Adrenal gland (tissue), 12 donors: ENCODE results near the gene CD1C. TPM values are rescaled to one million over a fixed set of nuclear protein-coding genes. Genes with fewer than 3 reads are reported as not detected.
A peak's percentile ranks its signal among the peaks of the same experiment; 100 is the strongest.
"Not testable (repeated sequence)": the region's sequence is repeated elsewhere in the genome, so short reads cannot be mapped to it uniquely, and the experiment has no call there.

Experiments
- DNase-seq, 7 donors: peaks; one replicate each; pipeline ENCODE4 v3.0.0-alpha.2; 2019 to 2020
- H3K27ac ChIP-seq, 5 donors: fragments of 200-600 bp; sonication (generic) in 4 of 5; 1 replicate in 3 of 5; 2 replicates in 2 of 5; pipeline versions ENCODE4 v1.5.1 to v1.8.0; 2016 to 2020; ENCODE audit warnings: mild to moderate bottlenecking in 1 of 5
- H3K27me3 ChIP-seq: fragments of 200-600 bp; 2 replicates; pipeline ENCODE4 v1.8.0; 2021
- H3K36me3 ChIP-seq, 2 donors: fragments of 200-600 bp; replicated peaks in 1 of 2; 1 replicate in 1 of 2; 2 replicates in 1 of 2; pipeline versions ENCODE4 v1.5.1 to v1.8.0; 2018 to 2022
- H3K4me1 ChIP-seq, 2 donors: fragments of 200-600 bp; replicated peaks in 1 of 2; 1 replicate in 1 of 2; 2 replicates in 1 of 2; pipeline versions ENCODE4 v1.5.1 to v1.8.0; 2018 to 2021
- H3K4me3 ChIP-seq, 4 donors: fragments of 200-600 bp; sonication (generic) in 3 of 4; one replicate each; pipeline ENCODE4 v1.5.1; 2016 to 2018
- H3K9me3 ChIP-seq, 3 donors: fragments of 200-600 bp; sonication (generic) in 1 of 3; replicated peaks in 1 of 3; 1 replicate in 2 of 3; 2 replicates in 1 of 3; pipeline versions ENCODE4 v1.5.1 to v1.8.0; 2016 to 2021
- CTCF ChIP-seq, 6 experiments: fragments of 450-650 bp in 4 of 6; fragments of 200-600 bp in 2 of 6; sonication (generic) in 1 of 6; IDR thresholded peaks; 1 replicate in 5 of 6; 2 replicates in 1 of 6; pipeline versions ENCODE4 v1.5.1 to v1.8.0; 2016 to 2021; ENCODE audit warnings: antibody characterized with exemption in 6 of 6, mild to moderate bottlenecking in 2 of 6, moderate library complexity in 1 of 6
- POLR2A ChIP-seq, 2 donors: fragments of 450-650 bp; IDR thresholded peaks; one replicate each; pipeline ENCODE4 v1.6.1; 2017; ENCODE audit warnings: antibody characterized with exemption in 2 of 2, mild to moderate bottlenecking in 2 of 2, moderate library complexity in 1 of 2
- WGBS, 4 donors: extraction: QIAGEN DNeasy Blood & Tissue Kit in 2 of 4; methylation state at CpG; one replicate each; pipeline versions ENCODE4 v1.1.5 to v1.1.7; 2013 to 2017; 5-methylcytosine and 5-hydroxymethylcytosine counted together
- intact Hi-C, 2 donors: fragments of 100-400 bp; cut with DNase I; formaldehyde crosslinking; loops; one replicate each; pipeline versions ENCODE4 v1.14.1 to v1.15.0; 2022 to 2023
- polyA plus RNA-seq, 3 donors: library from polyadenylated mRNA; stranded (reverse); fragments of 200-250 nt in 2 of 3; fragments of 350-450 nt in 1 of 3; fragmentation: Illumina TruSeq in 1 of 3; extraction: RNeasy Lipid Tissue Mini Kit (QIAGEN cat#74804) in 1 of 3; gene quantifications; one replicate each; pipeline ENCODE4 v1.2.3, GENCODE V29; 2013 to 2014
- total RNA-seq, 9 donors: library from RNA; depleted of rRNA in 4 of 9; stranded (reverse); fragments of >200 nt in 4 of 9; fragments of 120-200 nt in 1 of 9; fragmentation: NEBNext Ultra II Directional in 1 of 9; extraction: Animal tissue kit (Norgen Biotek cat#: 25700) in 1 of 9; gene quantifications; one replicate each; pipeline versions ENCODE4 v1.1.0 to v1.2.4, GENCODE V29; 2013 to 2023
- donor health status: healthy with polysubstance abuse.
- donor health status: Bipolar disorder and iron deficiency.
- donor health status: DM: yes; HTN: yes; CAD: no.
- donor health status: DM: no; HTN: no; CAD: no.
- donor health status: DM: no; HTN: no; CAD: no.
- donor health status: DM: yes; HTN: yes; CAD: no.

The CD1C gene
- total and polyA plus RNA-seq, 12 donors: 0.11 to 0.94 (median 0.27) TPM; not detected in 9

GRCh38 chr1:158272681-158273080, 17.0 kb upstream of the CD1C start:
- Histone ChIP-seq H3K27ac (no peak overlapping the region), H3K9me3 (no peaks in the 10 kb centered on the region), H3K4me3 (no peak overlapping the region), H3K27me3 (no peaks in the 10 kb centered on the region), H3K36me3 (no peaks in the 10 kb centered on the region), H3K4me1 (no peaks in the 10 kb centered on the region)
- TF ChIP-seq POLR2A (IDR thresholded peaks at IDR 0.05): no peak
- no peak for TF ChIP-seq CTCF (IDR thresholded peaks at IDR 0.05)
- DNase-seq: no peak
- intact Hi-C loops: no loop called here

- H3K36me3 ChIP-seq: no peaks in the 10 kb centered on the region
- no peaks in the 10 kb centered on the region for H3K4me1 ChIP-seq
- H3K4me3 ChIP-seq: no peak overlapping the region
- intact Hi-C loops: no loop called here
- TF ChIP-seq POLR2A (IDR thresholded peaks at IDR 0.05): no peak
- no peak for TF ChIP-seq CTCF (IDR thresholded peaks at IDR 0.05)
- H3K27ac ChIP-seq: no peak overlapping the region
- no peaks in the 10 kb centered on the region for H3K27me3 ChIP-seq
- WGBS, 4 donors: 69 to 84% (median 74%) methylated on average over 5 of the region's 5 CpGs
- no peaks in the 10 kb centered on the region for H3K9me3 ChIP-seq
- no peak for DNase-seq
These were observed 14.9 kb upstream of the CD1C start for GRCh38 chr1:158274797-158275196.

- 70 to 80% (median 75%) methylated on average over 1 to 2 of the region's 2 CpGs for WGBS, 4 donors
- H3K27ac ChIP-seq, H3K27me3 ChIP-seq, H3K9me3 ChIP-seq, H3K4me3 ChIP-seq, DNase-seq, H3K36me3 ChIP-seq, intact Hi-C loops, H3K4me1 ChIP-seq: not testable (repeated sequence)
These were observed 7.3 kb upstream of the CD1C start for GRCh38 chr1:158282421-158282820.

- Histone ChIP-seq H3K9me3 (no peaks in the 10 kb centered on the region), H3K27ac (no peak overlapping the region), H3K4me3 (no peak overlapping the region), H3K27me3 (no peaks in the 10 kb centered on the region), H3K4me1 (no peaks in the 10 kb centered on the region), H3K36me3 (no peaks in the 10 kb centered on the region)
- intact Hi-C loops: no loop called here
- WGBS, 4 donors: 41 to 50% (median 42%) methylated on average over 2 of the region's 2 CpGs
- no peak for DNase-seq
- TF ChIP-seq CTCF (IDR thresholded peaks at IDR 0.05) (no peak), POLR2A (IDR thresholded peaks at IDR 0.05) (no peak)
These were observed 5.8 kb upstream of the CD1C start for GRCh38 chr1:158283965-158284364.

- no peaks in the 10 kb centered on the region for H3K36me3 ChIP-seq
- H3K4me3 ChIP-seq: no peak overlapping the region
- 40 to 49% (median 46%) methylated on average over 7 of the region's 7 CpGs for WGBS, 4 donors
- H3K27me3 ChIP-seq: no peaks in the 10 kb centered on the region
- peak; percentile 24 to 72 (median 53) for DNase-seq
- TF ChIP-seq POLR2A (IDR thresholded peaks at IDR 0.05) (no peak), CTCF (IDR thresholded peaks at IDR 0.05) (no peak)
- no peaks in the 10 kb centered on the region for H3K4me1 ChIP-seq
- intact Hi-C loops: no loop called here
- no peaks in the 10 kb centered on the region for H3K9me3 ChIP-seq
- peak overlapping the region in 1 of 5 donors; percentile 64 for H3K27ac ChIP-seq
These were observed 3.9 kb upstream of the CD1C start for GRCh38 chr1:158285756-158286241.
